Uterus (tissue), 4 donors: Measurements from ENCODE around the gene MPDU1. TPM values are rescaled to one million over a fixed set of nuclear protein-coding genes. Genes with fewer than 3 reads are reported as not detected.

ENCODE experiments used
- DNase-seq, 2 donors: peaks; one replicate each; pipeline ENCODE4 v3.0.0-alpha.2; 2019 to 2020
- H3K27ac ChIP-seq, 2 donors: fragments of 200-600 bp; sonication (generic); 1 replicate in 1 of 2; 2 replicates in 1 of 2; pipeline ENCODE4 v1.5.1; 2016 to 2018
- H3K27me3 ChIP-seq, 2 donors: fragments of 200-600 bp; sonication (generic); one replicate each; pipeline ENCODE4 v1.5.1; 2018 to 2019; ENCODE audit warnings: control low read depth in 1 of 2
- H3K36me3 ChIP-seq, 2 donors: fragments of 200-600 bp; sonication (generic); one replicate each; pipeline ENCODE4 v1.5.1; 2019; ENCODE audit warnings: control low read depth in 1 of 2
- H3K4me1 ChIP-seq, 2 donors: fragments of 200-600 bp; sonication (generic); one replicate each; pipeline ENCODE4 v1.5.1; 2018 to 2019; ENCODE audit warnings: control low read depth in 1 of 2
- H3K4me3 ChIP-seq, 2 donors: fragments of 200-600 bp; sonication (generic); 1 replicate in 1 of 2; 2 replicates in 1 of 2; pipeline ENCODE4 v1.5.1; 2018 to 2019; ENCODE audit warnings: mild to moderate bottlenecking in 1 of 2
- H3K9me3 ChIP-seq, 2 donors: fragments of 200-600 bp; sonication (generic); one replicate each; pipeline ENCODE4 v1.5.1; 2019; ENCODE audit warnings: control low read depth in 1 of 2
- POLR2A ChIP-seq, 2 donors: fragments of 450-650 bp; IDR thresholded peaks; one replicate each; pipeline ENCODE4 v1.6.1; 2016; ENCODE audit warnings: antibody characterized with exemption in 2 of 2, mild to moderate bottlenecking in 1 of 2, moderate library complexity in 1 of 2
- intact Hi-C: fragments of 100-400 bp; cut with DNase I; formaldehyde crosslinking; loops from one replicate; pipeline ENCODE4 v1.15.1; 2023; ENCODE audit warnings: low total_unique reads
- total RNA-seq, 4 donors: library from RNA; depleted of rRNA in 3 of 4; stranded (reverse); fragments of >200 nt in 3 of 4; gene quantifications; one replicate each; pipeline versions ENCODE4 v1.1.0 to v1.2.4, GENCODE V29; 2014 to 2023
- TF ChIP-seq, protein P1 (sequence below), 4 experiments: fragments of 200-600 bp in 2 of 4; fragments of 450-650 bp in 2 of 4; sonication (generic) in 2 of 4; IDR thresholded peaks; one replicate each; pipeline ENCODE4 v1.5.1; 2016 to 2019; ENCODE audit warnings: antibody characterized with exemption in 4 of 4, mild to moderate bottlenecking in 2 of 4, moderate library complexity in 1 of 4
- donor health status: DM: yes; HTN: yes; CAD: no.

The MPDU1 gene
- total RNA-seq, 4 donors from 2014 or later, result 2.6 to 63.6 (median 35.0) TPM

DNA sequence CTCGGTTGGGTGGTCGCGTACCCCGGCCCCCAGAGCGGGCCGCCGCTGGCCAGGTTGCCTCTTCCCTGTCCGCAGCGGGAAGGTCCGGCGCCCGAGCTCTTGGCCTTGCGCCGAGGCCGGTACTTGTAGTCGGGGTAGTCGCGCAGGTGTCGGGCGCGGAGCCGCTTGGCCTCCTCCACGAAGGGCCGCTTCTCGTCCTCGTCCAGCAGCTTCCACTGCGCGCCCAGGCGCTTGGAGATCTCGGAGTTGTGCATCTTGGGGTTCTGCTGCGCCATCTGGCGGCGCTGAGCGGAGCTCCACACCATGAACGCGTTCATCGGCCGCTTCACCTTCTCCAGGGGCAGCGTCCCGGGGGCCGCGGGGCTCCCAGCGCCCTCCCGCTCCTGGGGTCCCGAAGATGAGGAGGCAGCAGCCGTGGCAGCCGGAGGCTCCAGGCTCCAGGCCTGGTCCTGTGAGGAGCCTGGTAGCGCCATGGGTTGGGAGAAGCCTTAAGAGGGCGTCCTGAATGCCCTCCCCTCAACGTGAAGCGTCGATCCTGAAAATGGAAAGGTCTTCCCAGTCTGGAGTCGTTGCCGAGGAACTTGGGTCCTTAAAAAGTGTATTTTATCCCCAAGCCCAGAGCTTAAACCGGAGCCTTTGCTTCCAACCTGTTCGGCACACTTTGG is 5.7 kb downstream of the MPDU1 start:
- TF ChIP-seq, protein P1, sequence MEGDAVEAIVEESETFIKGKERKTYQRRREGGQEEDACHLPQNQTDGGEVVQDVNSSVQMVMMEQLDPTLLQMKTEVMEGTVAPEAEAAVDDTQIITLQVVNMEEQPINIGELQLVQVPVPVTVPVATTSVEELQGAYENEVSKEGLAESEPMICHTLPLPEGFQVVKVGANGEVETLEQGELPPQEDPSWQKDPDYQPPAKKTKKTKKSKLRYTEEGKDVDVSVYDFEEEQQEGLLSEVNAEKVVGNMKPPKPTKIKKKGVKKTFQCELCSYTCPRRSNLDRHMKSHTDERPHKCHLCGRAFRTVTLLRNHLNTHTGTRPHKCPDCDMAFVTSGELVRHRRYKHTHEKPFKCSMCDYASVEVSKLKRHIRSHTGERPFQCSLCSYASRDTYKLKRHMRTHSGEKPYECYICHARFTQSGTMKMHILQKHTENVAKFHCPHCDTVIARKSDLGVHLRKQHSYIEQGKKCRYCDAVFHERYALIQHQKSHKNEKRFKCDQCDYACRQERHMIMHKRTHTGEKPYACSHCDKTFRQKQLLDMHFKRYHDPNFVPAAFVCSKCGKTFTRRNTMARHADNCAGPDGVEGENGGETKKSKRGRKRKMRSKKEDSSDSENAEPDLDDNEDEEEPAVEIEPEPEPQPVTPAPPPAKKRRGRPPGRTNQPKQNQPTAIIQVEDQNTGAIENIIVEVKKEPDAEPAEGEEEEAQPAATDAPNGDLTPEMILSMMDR (IDR thresholded peaks at IDR 0.05), result peak; percentile 88 to 93 (median 90)
- TF ChIP-seq POLR2A (IDR thresholded peaks at IDR 0.05), result peak in 1 of 2 donors; percentile 51
- H3K4me3 ChIP-seq, result peak overlapping the region; percentile 57 to 79
- intact Hi-C loops, result loop anchor here (10.0 kb wide), 1 partner anchor 235 kb away; the partner anchor contains the start of genes KCTD11 and TMEM95
- no peaks in the 10 kb centered on the region for H3K9me3 ChIP-seq
- no peaks in the 10 kb centered on the region for H3K27me3 ChIP-seq
- no peaks in the 10 kb centered on the region for H3K36me3 ChIP-seq
- H3K27ac ChIP-seq, result peak overlapping the region; percentile 82 to 85
- peaks cover 0 to 4% of the 10 kb centered on the region in 2 donors for H3K4me1 ChIP-seq
- DNase-seq, result peak; percentile 88

DNA sequence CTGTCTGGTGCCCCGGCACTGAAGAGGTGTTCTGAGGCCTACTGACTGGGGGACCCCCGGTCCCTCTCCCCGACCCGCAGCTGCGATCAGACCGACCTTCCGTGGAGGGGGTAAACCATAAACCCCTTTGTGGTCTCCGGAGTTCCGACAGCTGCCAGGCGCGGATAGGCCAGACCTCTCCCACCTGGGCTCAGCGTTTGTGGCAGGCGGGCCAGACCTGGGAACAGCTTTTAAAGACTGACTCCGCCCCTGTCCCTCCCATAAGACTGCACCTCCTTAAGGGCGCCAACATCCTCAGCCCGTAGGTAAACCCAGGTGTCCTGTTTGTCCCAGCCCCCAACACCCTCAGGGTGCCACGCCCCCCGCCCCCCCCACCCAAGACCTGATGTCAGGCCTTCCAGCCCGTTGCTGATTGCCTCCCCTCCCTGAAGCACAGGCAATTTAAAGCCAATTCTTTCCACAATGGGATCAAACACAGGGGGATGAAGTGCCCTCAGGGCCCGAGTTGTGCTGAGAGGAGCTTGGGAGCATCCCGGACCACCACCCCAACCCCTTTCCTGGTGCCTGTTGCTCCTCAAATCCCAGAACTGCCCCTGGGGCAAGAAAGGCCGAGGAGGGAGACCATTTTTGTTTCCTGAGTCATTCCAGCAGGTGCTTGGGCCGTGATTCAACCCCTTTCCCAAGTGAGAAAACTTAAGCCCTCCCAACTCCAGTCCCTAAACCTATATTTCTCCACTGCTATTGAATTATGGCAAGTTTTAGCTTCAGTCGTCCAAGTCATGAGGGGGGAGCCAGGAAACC is 6.4 kb downstream of the MPDU1 start, which contains the start of gene SOX15:
SOX15 (minus strand) TSS at position 204 of the 801 bp plus-strand sequence. CDS start 418 bp downstream, outside the sequence.
- Histone ChIP-seq H3K27me3 (no peaks in the 10 kb centered on the region), H3K4me1 (peaks cover 0 to 4% of the 10 kb centered on the region in 2 donors), H3K9me3 (no peaks in the 10 kb centered on the region), H3K4me3 (peak within 1 kb of the TSS; percentile 57 to 79), H3K36me3 (no peaks in the 10 kb centered on the region), H3K27ac (peak within 1 kb of the TSS; percentile 82 to 85)
- intact Hi-C loops, result loop anchor here (10.0 kb wide), 1 partner anchor 235 kb away; the partner anchor contains the start of genes KCTD11 and TMEM95
- TF ChIP-seq POLR2A (IDR thresholded peaks at IDR 0.05), result no peak
- TF ChIP-seq, protein P1 (IDR thresholded peaks at IDR 0.05), result no peak
- DNase-seq, result no peak

DNA sequence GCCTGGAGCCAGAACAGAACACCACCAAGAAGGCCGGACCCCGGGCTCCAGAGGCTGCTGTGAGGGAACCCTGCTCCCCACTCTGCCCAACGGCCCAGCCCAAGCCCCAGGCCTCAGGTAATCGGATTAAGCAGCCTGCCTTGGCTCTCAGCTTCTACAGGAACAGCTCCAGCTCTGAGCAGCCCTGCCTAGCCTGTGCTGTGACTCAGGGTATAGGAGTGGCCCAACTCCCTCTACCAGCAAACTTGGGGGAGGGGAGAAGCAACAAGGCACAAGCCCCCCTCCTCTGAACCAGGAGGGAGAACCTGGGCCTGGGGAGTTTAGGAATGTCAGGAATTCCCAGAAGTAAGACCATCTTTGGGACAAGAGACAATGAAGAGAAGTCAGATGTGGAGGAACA is 7.1 kb downstream of the MPDU1 start:
- no peak overlapping the region for H3K27ac ChIP-seq
- TF ChIP-seq, protein P1 (IDR thresholded peaks at IDR 0.05), result no peak
- no peak for TF ChIP-seq POLR2A (IDR thresholded peaks at IDR 0.05)
- no peaks in the 10 kb centered on the region for H3K36me3 ChIP-seq
- no peaks in the 10 kb centered on the region for H3K27me3 ChIP-seq
- H3K4me3 ChIP-seq, result no peak overlapping the region
- intact Hi-C loops, result no loop called here
- DNase-seq, result no peak
- H3K4me1 ChIP-seq, result peaks cover 0 to 4% of the 10 kb centered on the region in 2 donors
- H3K9me3 ChIP-seq, result no peaks in the 10 kb centered on the region

DNA sequence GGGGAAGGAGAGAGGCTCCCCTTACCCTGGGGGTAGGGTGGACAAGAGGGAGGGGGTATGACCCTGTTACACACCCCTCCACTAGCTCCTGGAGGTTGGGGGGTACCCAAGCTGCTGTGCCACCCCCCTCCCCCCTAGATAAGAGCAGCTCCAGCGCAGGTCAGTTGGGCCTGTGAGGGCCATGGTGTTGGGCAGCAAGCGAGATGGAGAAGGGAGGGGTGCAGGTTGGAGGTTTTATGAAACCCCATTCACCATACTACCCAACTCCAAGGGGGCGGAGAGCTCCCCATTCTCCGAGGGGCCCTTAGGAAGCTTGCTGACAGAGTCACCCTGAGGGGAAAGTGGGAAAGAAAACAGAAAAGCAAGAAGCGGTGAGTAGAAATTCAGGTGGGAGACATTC is 7.9 kb downstream of the MPDU1 start:
- no peak overlapping the region for H3K27ac ChIP-seq
- intact Hi-C loops, result no loop called here
- H3K27me3 ChIP-seq, result no peaks in the 10 kb centered on the region
- no peaks in the 10 kb centered on the region for H3K36me3 ChIP-seq
- no peak for TF ChIP-seq POLR2A (IDR thresholded peaks at IDR 0.05)
- no peaks in the 10 kb centered on the region for H3K9me3 ChIP-seq
- no peak for DNase-seq
- peaks cover 0 to 4% of the 10 kb centered on the region in 2 donors for H3K4me1 ChIP-seq
- H3K4me3 ChIP-seq, result no peak overlapping the region

DNA sequence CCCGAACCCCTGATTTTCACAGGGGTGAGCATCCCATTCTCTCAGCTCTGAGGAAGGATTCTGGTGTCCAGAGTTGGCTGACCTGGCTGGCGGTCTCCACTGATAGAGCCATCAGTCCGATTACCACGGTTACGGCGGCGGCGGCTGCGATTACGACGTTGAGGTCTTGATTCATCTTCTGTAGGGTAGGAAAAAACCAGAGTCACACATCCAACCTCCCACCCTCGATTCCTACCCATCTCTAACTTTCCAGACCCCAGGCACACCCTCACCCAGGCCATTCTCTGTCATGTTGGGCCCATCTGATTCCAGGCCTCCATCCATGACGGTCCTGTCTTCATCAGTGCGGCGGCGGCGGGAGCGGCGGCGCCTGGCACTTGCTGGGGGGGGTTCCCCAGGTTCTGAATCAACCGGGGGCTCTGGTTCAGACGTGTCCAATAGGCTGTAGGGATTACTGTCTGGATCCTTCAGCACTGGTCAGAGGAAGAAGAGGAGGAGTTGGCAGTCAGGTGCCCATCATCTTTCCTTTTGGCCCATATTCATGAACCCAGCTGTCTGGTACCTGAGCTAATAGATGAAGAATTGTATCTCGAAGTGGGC is 8.9 kb downstream of the MPDU1 start:
- peaks cover 0 to 4% of the 10 kb centered on the region in 2 donors for H3K4me1 ChIP-seq

More for the DNA sequence above, 8.9 kb downstream of the MPDU1 start:
- no peak for DNase-seq
- no peak overlapping the region for H3K27ac ChIP-seq
- no peak overlapping the region for H3K4me3 ChIP-seq
- intact Hi-C loops, result no loop called here
- TF ChIP-seq, protein P1 (IDR thresholded peaks at IDR 0.05), result no peak
- TF ChIP-seq POLR2A (IDR thresholded peaks at IDR 0.05), result no peak
- H3K36me3 ChIP-seq, result no peaks in the 10 kb centered on the region
- no peaks in the 10 kb centered on the region for H3K27me3 ChIP-seq
- no peaks in the 10 kb centered on the region for H3K9me3 ChIP-seq
